CD14-positive monocyte (primary cell): Measurements from ENCODE around the gene CMTM1. TPM values are rescaled to one million over a fixed set of nuclear protein-coding genes. Genes with fewer than 3 reads are reported as not detected.

Experiments
- DNase-seq, 3 donors: peaks; one replicate each; pipeline ENCODE4 v3.0.0-alpha.2; 2011 to 2022
- H2AFZ ChIP-seq: 2 replicates; pipeline ENCODE4 v1.6.0; 2012; ENCODE audit warnings: mild to moderate bottlenecking, low read depth, low read length, inconsistent platforms; ENCODE audit not compliant: insufficient read depth, poor library complexity, severe bottlenecking
- H3K27ac ChIP-seq, 2 donors: 1 replicate in 1 of 2; 2 replicates in 1 of 2; pipeline ENCODE4 v1.5.1; 2012 to 2013; ENCODE audit warnings: low read length in 2 of 2, control low read depth in 1 of 2, inconsistent platforms in 1 of 2, low read depth in 1 of 2, mild to moderate bottlenecking in 1 of 2
- H3K27me3 ChIP-seq, 2 donors: one replicate each; pipeline versions ENCODE4 v1.6.0 to v1.6.1; 2011 to 2013; ENCODE audit warnings: low read length in 2 of 2; ENCODE audit not compliant: control insufficient read depth in 2 of 2, insufficient read depth in 2 of 2
- H3K36me3 ChIP-seq, 2 donors: replicated peaks in 1 of 2; 1 replicate in 1 of 2; 2 replicates in 1 of 2; pipeline versions ENCODE4 v1.5.1 to v1.6.1; 2012 to 2013; ENCODE audit warnings: low read length in 2 of 2, control low read depth in 1 of 2, inconsistent platforms in 1 of 2, mild to moderate bottlenecking in 1 of 2; ENCODE audit not compliant: insufficient read depth in 2 of 2, control insufficient read depth in 1 of 2
- H3K4me1 ChIP-seq, 2 donors: 1 replicate in 1 of 2; 2 replicates in 1 of 2; pipeline versions ENCODE4 v1.5.1 to v1.6.1; 2012 to 2013; ENCODE audit warnings: low read length in 2 of 2, control low read depth in 1 of 2, inconsistent platforms in 1 of 2, mild to moderate bottlenecking in 1 of 2, moderate library complexity in 1 of 2; ENCODE audit not compliant: insufficient read depth in 2 of 2, control insufficient read depth in 1 of 2
- H3K4me2 ChIP-seq: replicated peaks from 2 replicates; pipeline ENCODE3; 2012; ENCODE audit warnings: low read length, moderate library complexity, mild to moderate bottlenecking; ENCODE audit not compliant: poor library complexity, severe bottlenecking; ENCODE audit errors: extremely low read depth
- H3K4me3 ChIP-seq, 3 experiments: fragments of 200-600 bp in 1 of 3; sonication (generic) in 1 of 3; replicated peaks in 1 of 3; 1 replicate in 2 of 3; 2 replicates in 1 of 3; pipeline ENCODE4 v1.5.1; 2011 to 2013; ENCODE audit warnings: low read length in 3 of 3, mild to moderate bottlenecking in 3 of 3, control low read depth in 2 of 3, low read depth in 2 of 3, inconsistent platforms in 1 of 3, moderate library complexity in 1 of 3
- H3K79me2 ChIP-seq: 2 replicates; pipeline ENCODE4 v1.6.0; 2012; ENCODE audit warnings: mild to moderate bottlenecking, control low read depth, inconsistent platforms, low read length, moderate library complexity; ENCODE audit not compliant: insufficient read depth
- H3K9ac ChIP-seq: 2 replicates; pipeline ENCODE4 v1.6.0; 2017; ENCODE audit warnings: low read length, mild to moderate bottlenecking; ENCODE audit not compliant: insufficient read depth, poor library complexity, severe bottlenecking
- H3K9me3 ChIP-seq, 2 donors: replicated peaks in 1 of 2; 1 replicate in 1 of 2; 2 replicates in 1 of 2; pipeline versions ENCODE4 v1.5.1 to v1.6.1; 2012 to 2013; ENCODE audit warnings: low read length in 2 of 2, control low read depth in 1 of 2; ENCODE audit not compliant: control insufficient read depth in 1 of 2, insufficient read depth in 1 of 2
- H4K20me1 ChIP-seq: 2 replicates; pipeline ENCODE4 v1.6.0; 2012; ENCODE audit warnings: mild to moderate bottlenecking, low read length, control low read depth, moderate library complexity; ENCODE audit not compliant: insufficient read depth
- H3K27ac Mint-ChIP-seq, 7 donors: one replicate each; pipeline ENCODE4 v1.8.0; 2020; ENCODE audit warnings: mild to moderate bottlenecking in 7 of 7, mixed read lengths in 7 of 7, moderate library complexity in 6 of 7, inconsistent platforms in 2 of 7
- H3K27me3 Mint-ChIP-seq, 3 donors: one replicate each; pipeline ENCODE4 v1.8.0; 2021 to 2022; ENCODE audit warnings: low read depth in 3 of 3, mild to moderate bottlenecking in 3 of 3, mixed read lengths in 3 of 3, moderate library complexity in 3 of 3, inconsistent platforms in 1 of 3
- H3K36me3 Mint-ChIP-seq, 2 donors: one replicate each; pipeline ENCODE4 v1.8.0; 2020; ENCODE audit warnings: mixed read lengths in 2 of 2, inconsistent platforms in 1 of 2, mild to moderate bottlenecking in 1 of 2
- H3K4me1 Mint-ChIP-seq: one replicate; pipeline ENCODE4 v1.8.0; 2020; ENCODE audit warnings: mild to moderate bottlenecking, mixed read lengths
- H3K4me3 Mint-ChIP-seq, 2 donors: one replicate each; pipeline ENCODE4 v1.8.0; 2020; ENCODE audit warnings: mild to moderate bottlenecking in 2 of 2, mixed read lengths in 2 of 2, moderate library complexity in 1 of 2
- H3K9me3 Mint-ChIP-seq, 7 donors: one replicate each; pipeline ENCODE4 v1.8.0; 2020 to 2022; ENCODE audit warnings: mixed read lengths in 7 of 7, mild to moderate bottlenecking in 6 of 7, moderate library complexity in 6 of 7, inconsistent platforms in 2 of 7
- CTCF ChIP-seq: fragments of 200-600 bp; IDR thresholded peaks from one replicate; pipeline ENCODE4 v1.8.0; 2022; ENCODE audit warnings: antibody characterized with exemption, mild to moderate bottlenecking
- WGBS: methylation state at CpG from one replicate; pipeline ENCODE4 v1.1.5; 2013; ENCODE audit warnings: missing lambda C conversion rate; ENCODE audit not compliant: insufficient coverage; 5-methylcytosine and 5-hydroxymethylcytosine counted together
- intact Hi-C, 2 donors: fragments of 100-400 bp; cut with micrococcal nuclease; formaldehyde crosslinking; loops; one replicate each; pipeline versions ENCODE4 v1.15.0 to v1.15.1; 2023
- polyA plus RNA-seq, 3 donors: library from polyadenylated mRNA; depleted of rRNA in 1 of 3; unstranded in 2 of 3; stranded (reverse) in 1 of 3; fragments of 300-500 nt in 2 of 3; fragments of >200 nt in 1 of 3; fragmentation: Illumina TruSeq in 2 of 3; gene quantifications; 1 replicate in 2 of 3; 2 replicates in 1 of 3; pipeline ENCODE4 v1.2.3, GENCODE V29; 2012 to 2021

CMTM1 gene
- polyA plus RNA-seq, 3 donors = 1.6 to 3.3 (median 2.5) TPM

- Histone ChIP-seq H2AFZ (no peak overlapping the region), H3K4me1 (peaks cover 88 to 91% of the 10 kb centered on the region in 2 donors), H3K36me3 (peaks cover 3 to 12% of the 10 kb centered on the region in 2 donors), H3K4me2 (peak overlapping the region; percentile 78), H4K20me1 (no peaks in the 10 kb centered on the region), H3K9ac (peak overlapping the region; percentile 84), H3K27me3 (no peaks in the 10 kb centered on the region), H3K79me2 (peaks cover 32% of the 10 kb centered on the region), H3K4me3 (peak overlapping the region; percentile 24 to 68 (median 41)), H3K9me3 (no peaks in the 10 kb centered on the region), H3K27ac (peak overlapping the region; percentile 99)
- H3K27ac Mint-ChIP-seq = peak overlapping the region; percentile 99 to 100 (median 100)
- peaks cover 92% of the 10 kb centered on the region for H3K4me1 Mint-ChIP-seq
- H3K4me3 Mint-ChIP-seq = peak overlapping the region; percentile 81 to 93
- no peaks in the 10 kb centered on the region for H3K9me3 Mint-ChIP-seq
- peak in 1 of 3 donors; percentile 39 for DNase-seq
- peaks cover 0 to 2% (median under 1%) of the 10 kb centered on the region in 3 donors for H3K27me3 Mint-ChIP-seq
- 85% methylated on average over 4 of the region's 8 CpGs for WGBS
- intact Hi-C loops = loop anchor here (2.0 to 10.0 kb wide), 4 partner anchors 35 to 313 kb away; partner anchors contain the start of genes CKLF (in 2 of the 2) and TK2 (in 1 of the 2)
- peaks cover 48 to 80% of the 10 kb centered on the region in 2 donors for H3K36me3 Mint-ChIP-seq
- no peak for TF ChIP-seq CTCF
Observed at GRCh38 chr16:66517586-66518263, 48.5 kb upstream of the CMTM1 start.

GRCh38 chr16:66519482-66520373 lies 46.5 kb upstream of the CMTM1 start:
- H3K4me1 ChIP-seq = peaks cover 97 to 98% of the 10 kb centered on the region in 2 donors
- intact Hi-C loops = loop anchor here (5.0 to 10.0 kb wide), 4 partner anchors 33 to 1565 kb away; partner anchors contain the start of genes CKLF (in 1 of the 2), NFATC3 (in 1 of the 2) and TK2 (in 1 of the 2)
- peaks cover 32% of the 10 kb centered on the region for H3K79me2 ChIP-seq
- DNase-seq = peak in 1 of 3 donors; percentile 2
- H3K4me3 ChIP-seq = peak overlapping the region in 1 of 3 experiments; percentile 54
- H3K36me3 ChIP-seq = no peaks in the 10 kb centered on the region
- H3K4me2 ChIP-seq = peak overlapping the region; percentile 58
- Mint-ChIP-seq H3K4me1 (peaks cover 100% of the 10 kb centered on the region), H3K9me3 (no peaks in the 10 kb centered on the region), H3K27ac (peak overlapping the region; percentile 99 to 100 (median 100)), H3K27me3 (peaks cover 0 to 2% (median 2%) of the 10 kb centered on the region in 3 donors), H3K4me3 (peak overlapping the region; percentile 31 to 71), H3K36me3 (peaks cover 35 to 66% of the 10 kb centered on the region in 2 donors)
- no peaks in the 10 kb centered on the region for H3K27me3 ChIP-seq
- WGBS = 67% methylated on average over 4 of the region's 11 CpGs
- peak overlapping the region; percentile 73 for H3K9ac ChIP-seq
- no peaks in the 10 kb centered on the region for H3K9me3 ChIP-seq
- TF ChIP-seq CTCF = no peak
- no peaks in the 10 kb centered on the region for H4K20me1 ChIP-seq
- H2AFZ ChIP-seq = no peak overlapping the region
- H3K27ac ChIP-seq = peak overlapping the region; percentile 99
